Measurements from ENCODE around the gene LDLRAD1.
A peak's percentile ranks its signal among the peaks of the same experiment; 100 is the strongest.
"Not testable (repeated sequence)": the region's sequence is repeated elsewhere in the genome, so short reads cannot be mapped to it uniquely, and the experiment has no call there.

Gene LDLRAD1

GRCh38 chr1:53982034-53982762, 35.8 kb downstream of the LDLRAD1 start:
- Histone ChIP-seq H3K36me3 (ENCODE audit: insufficient read depth, low read length) (no peaks in the 10 kb centered on the region), H3K27ac (ENCODE audit: low read depth, low read length) (peak overlapping the region; percentile 28), H3K27me3 (ENCODE audit: control insufficient read depth in 1 of 2, insufficient read depth in 2 of 2, low read length in 2 of 2) (no peaks in the 10 kb centered on the region), H3K9me3 (ENCODE audit: low read length) (no peaks in the 10 kb centered on the region), H3K9ac (ENCODE audit: low read length) (no peak overlapping the region), H3K4me3 (ENCODE audit: low read depth in 1 of 2, low read length in 2 of 2) (peak overlapping the region; percentile 47 to 68), H3K4me1 (ENCODE audit: insufficient read depth, low read length) (peaks cover 8% of the 10 kb centered on the region)

- H3K9me3 ChIP-seq (ENCODE audit: low read length): no peaks in the 10 kb centered on the region
- H3K27me3 ChIP-seq (ENCODE audit: control insufficient read depth in 1 of 2, insufficient read depth in 2 of 2, low read length in 2 of 2): no peaks in the 10 kb centered on the region
- peaks cover 8% of the 10 kb centered on the region for H3K4me1 ChIP-seq (ENCODE audit: insufficient read depth, low read length)
- H3K27ac ChIP-seq (ENCODE audit: low read depth, low read length): no peak overlapping the region
- no peaks in the 10 kb centered on the region for H3K36me3 ChIP-seq (ENCODE audit: insufficient read depth, low read length)
- no peak overlapping the region for H3K9ac ChIP-seq (ENCODE audit: low read length)
- H3K4me3 ChIP-seq (ENCODE audit: low read depth in 1 of 2, low read length in 2 of 2): no peak overlapping the region
Measured at GRCh38 chr1:53981220-53981619, 36.8 kb downstream of the LDLRAD1 start.

- Histone ChIP-seq H3K27me3 (ENCODE audit: control insufficient read depth in 1 of 2, insufficient read depth in 2 of 2, low read length in 2 of 2) (no peaks in the 10 kb centered on the region), H3K4me3 (ENCODE audit: low read depth in 1 of 2, low read length in 2 of 2) (no peak overlapping the region), H3K27ac (ENCODE audit: low read depth, low read length) (no peak overlapping the region), H3K9ac (ENCODE audit: low read length) (no peak overlapping the region), H3K36me3 (ENCODE audit: insufficient read depth, low read length) (no peaks in the 10 kb centered on the region), H3K9me3 (ENCODE audit: low read length) (no peaks in the 10 kb centered on the region), H3K4me1 (ENCODE audit: insufficient read depth, low read length) (peaks cover 8% of the 10 kb centered on the region)
Measured at GRCh38 chr1:53979712-53980450, 38.1 kb downstream of the LDLRAD1 start.

GRCh38 chr1:53975861-53976260, 42.1 kb downstream of the LDLRAD1 start:
- Histone ChIP-seq H3K9ac (ENCODE audit: low read length) (no peak overlapping the region), H3K27ac (ENCODE audit: low read depth, low read length) (no peak overlapping the region), H3K4me1 (ENCODE audit: insufficient read depth, low read length) (no peaks in the 10 kb centered on the region), H3K27me3 (ENCODE audit: control insufficient read depth in 1 of 2, insufficient read depth in 2 of 2, low read length in 2 of 2) (no peaks in the 10 kb centered on the region), H3K4me3 (ENCODE audit: low read depth in 1 of 2, low read length in 2 of 2) (no peak overlapping the region), H3K9me3 (ENCODE audit: low read length) (no peaks in the 10 kb centered on the region), H3K36me3 (ENCODE audit: insufficient read depth, low read length) (peaks cover 8% of the 10 kb centered on the region)

- H3K36me3 ChIP-seq (ENCODE audit: insufficient read depth, low read length): peaks cover 32% of the 10 kb centered on the region
- H3K4me1 ChIP-seq (ENCODE audit: insufficient read depth, low read length): no peaks in the 10 kb centered on the region
- no peak overlapping the region for H3K27ac ChIP-seq (ENCODE audit: low read depth, low read length)
- H3K9ac ChIP-seq (ENCODE audit: low read length): no peak overlapping the region
- H3K4me3 ChIP-seq (ENCODE audit: low read depth in 1 of 2, low read length in 2 of 2): no peak overlapping the region
- no peaks in the 10 kb centered on the region for H3K27me3 ChIP-seq (ENCODE audit: control insufficient read depth in 1 of 2, insufficient read depth in 2 of 2, low read length in 2 of 2)
- H3K9me3 ChIP-seq (ENCODE audit: low read length): no peaks in the 10 kb centered on the region
Measured at GRCh38 chr1:53971718-53972117, 46.3 kb downstream of the LDLRAD1 start.

- not testable (repeated sequence) for H3K27ac ChIP-seq (ENCODE audit: low read depth, low read length); H3K4me3 ChIP-seq (ENCODE audit: low read depth in 1 of 2, low read length in 2 of 2); H3K9ac ChIP-seq (ENCODE audit: low read length); H3K4me1 ChIP-seq (ENCODE audit: insufficient read depth, low read length); H3K27me3 ChIP-seq (ENCODE audit: control insufficient read depth in 1 of 2, insufficient read depth in 2 of 2, low read length in 2 of 2); H3K9me3 ChIP-seq (ENCODE audit: low read length)
- peaks cover 45% of the 10 kb centered on the region for H3K36me3 ChIP-seq (ENCODE audit: insufficient read depth, low read length)
Measured at GRCh38 chr1:53969323-53969722, 48.7 kb downstream of the LDLRAD1 start.

- H3K36me3 ChIP-seq (ENCODE audit: insufficient read depth, low read length): peaks cover 49% of the 10 kb centered on the region
- H3K9ac ChIP-seq (ENCODE audit: low read length): no peak overlapping the region
- no peak overlapping the region for H3K4me3 ChIP-seq (ENCODE audit: low read depth in 1 of 2, low read length in 2 of 2)
- no peaks in the 10 kb centered on the region for H3K27me3 ChIP-seq (ENCODE audit: control insufficient read depth in 1 of 2, insufficient read depth in 2 of 2, low read length in 2 of 2)
- H3K4me1 ChIP-seq (ENCODE audit: insufficient read depth, low read length): no peaks in the 10 kb centered on the region
- no peak overlapping the region for H3K27ac ChIP-seq (ENCODE audit: low read depth, low read length)
- no peaks in the 10 kb centered on the region for H3K9me3 ChIP-seq (ENCODE audit: low read length)
Measured at GRCh38 chr1:53968125-53968513, 49.9 kb downstream of the LDLRAD1 start.

- Histone ChIP-seq H3K4me3 (ENCODE audit: low read depth in 1 of 2, low read length in 2 of 2) (no peak overlapping the region), H3K27ac (ENCODE audit: low read depth, low read length) (no peak overlapping the region), H3K4me1 (ENCODE audit: insufficient read depth, low read length) (no peaks in the 10 kb centered on the region), H3K9ac (ENCODE audit: low read length) (no peak overlapping the region), H3K9me3 (ENCODE audit: low read length) (no peaks in the 10 kb centered on the region), H3K36me3 (ENCODE audit: insufficient read depth, low read length) (peaks cover 54% of the 10 kb centered on the region), H3K27me3 (ENCODE audit: control insufficient read depth in 1 of 2, insufficient read depth in 2 of 2, low read length in 2 of 2) (no peaks in the 10 kb centered on the region)
Measured at GRCh38 chr1:53967409-53968124, 50.4 kb downstream of the LDLRAD1 start.

- Histone ChIP-seq H3K27me3 (ENCODE audit: control insufficient read depth in 1 of 2, insufficient read depth in 2 of 2, low read length in 2 of 2) (no peaks in the 10 kb centered on the region), H3K27ac (ENCODE audit: low read depth, low read length) (no peak overlapping the region), H3K4me1 (ENCODE audit: insufficient read depth, low read length) (no peaks in the 10 kb centered on the region), H3K4me3 (ENCODE audit: low read depth in 1 of 2, low read length in 2 of 2) (no peak overlapping the region), H3K9me3 (ENCODE audit: low read length) (no peaks in the 10 kb centered on the region), H3K36me3 (ENCODE audit: insufficient read depth, low read length) (peaks cover 59% of the 10 kb centered on the region), H3K9ac (ENCODE audit: low read length) (no peak overlapping the region)
Measured at GRCh38 chr1:53966794-53967193, 51.2 kb downstream of the LDLRAD1 start.

- Histone ChIP-seq H3K4me3 (ENCODE audit: low read depth in 1 of 2, low read length in 2 of 2) (no peak overlapping the region), H3K9ac (ENCODE audit: low read length) (no peak overlapping the region), H3K4me1 (ENCODE audit: insufficient read depth, low read length) (no peaks in the 10 kb centered on the region), H3K27me3 (ENCODE audit: control insufficient read depth in 1 of 2, insufficient read depth in 2 of 2, low read length in 2 of 2) (no peaks in the 10 kb centered on the region), H3K27ac (ENCODE audit: low read depth, low read length) (no peak overlapping the region), H3K36me3 (ENCODE audit: insufficient read depth, low read length) (peaks cover 72% of the 10 kb centered on the region), H3K9me3 (ENCODE audit: low read length) (no peaks in the 10 kb centered on the region)
Measured at GRCh38 chr1:53964109-53964508, 53.9 kb downstream of the LDLRAD1 start.

- no peaks in the 10 kb centered on the region for H3K4me1 ChIP-seq (ENCODE audit: insufficient read depth, low read length)
- no peak overlapping the region for H3K27ac ChIP-seq (ENCODE audit: low read depth, low read length)
- H3K9me3 ChIP-seq (ENCODE audit: low read length): no peaks in the 10 kb centered on the region
- H3K4me3 ChIP-seq (ENCODE audit: low read depth in 1 of 2, low read length in 2 of 2): no peak overlapping the region
- peaks cover 70% of the 10 kb centered on the region for H3K36me3 ChIP-seq (ENCODE audit: insufficient read depth, low read length)
- H3K9ac ChIP-seq (ENCODE audit: low read length): no peak overlapping the region
- no peaks in the 10 kb centered on the region for H3K27me3 ChIP-seq (ENCODE audit: control insufficient read depth in 1 of 2, insufficient read depth in 2 of 2, low read length in 2 of 2)
Measured at GRCh38 chr1:53963460-53963859, 54.5 kb downstream of the LDLRAD1 start.
